IMR-90 (cell line): ENCODE data around the gene SLC35F1.

Experiments
- RFX5 ChIP-seq: IDR thresholded peaks from 2 replicates; pipeline ENCODE4 v1.8.0; 2012; ENCODE audit warnings: low read depth, mild to moderate bottlenecking, low read length, moderate library complexity
- TF ChIP-seq, protein P1 (sequence below): conservative IDR thresholded peaks from 2 replicates; pipeline ENCODE4 v1.5.1; 2012; ENCODE audit warnings: mild to moderate bottlenecking, low read depth, low read length, improper control_type of control experiment

DNA sequence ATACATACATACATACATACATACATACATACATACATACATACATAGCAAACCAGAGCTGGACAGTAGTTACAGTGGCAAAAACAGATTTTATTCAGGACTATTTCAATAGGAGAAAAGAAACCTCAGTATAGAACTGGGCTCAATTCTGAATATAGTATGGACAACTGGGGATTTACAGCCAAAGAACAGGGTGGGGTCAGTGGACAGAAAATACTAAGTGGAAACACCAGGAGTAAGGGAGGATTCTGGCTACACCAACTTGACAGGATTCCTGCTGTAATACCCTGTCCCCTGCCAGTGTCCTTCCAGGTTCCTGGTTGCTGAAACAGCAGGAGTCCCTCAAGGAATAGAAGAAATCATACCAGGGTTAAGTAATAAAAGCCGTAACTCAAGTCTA is 293.1 kb downstream of the SLC35F1 start:
- TF ChIP-seq, protein P1, sequence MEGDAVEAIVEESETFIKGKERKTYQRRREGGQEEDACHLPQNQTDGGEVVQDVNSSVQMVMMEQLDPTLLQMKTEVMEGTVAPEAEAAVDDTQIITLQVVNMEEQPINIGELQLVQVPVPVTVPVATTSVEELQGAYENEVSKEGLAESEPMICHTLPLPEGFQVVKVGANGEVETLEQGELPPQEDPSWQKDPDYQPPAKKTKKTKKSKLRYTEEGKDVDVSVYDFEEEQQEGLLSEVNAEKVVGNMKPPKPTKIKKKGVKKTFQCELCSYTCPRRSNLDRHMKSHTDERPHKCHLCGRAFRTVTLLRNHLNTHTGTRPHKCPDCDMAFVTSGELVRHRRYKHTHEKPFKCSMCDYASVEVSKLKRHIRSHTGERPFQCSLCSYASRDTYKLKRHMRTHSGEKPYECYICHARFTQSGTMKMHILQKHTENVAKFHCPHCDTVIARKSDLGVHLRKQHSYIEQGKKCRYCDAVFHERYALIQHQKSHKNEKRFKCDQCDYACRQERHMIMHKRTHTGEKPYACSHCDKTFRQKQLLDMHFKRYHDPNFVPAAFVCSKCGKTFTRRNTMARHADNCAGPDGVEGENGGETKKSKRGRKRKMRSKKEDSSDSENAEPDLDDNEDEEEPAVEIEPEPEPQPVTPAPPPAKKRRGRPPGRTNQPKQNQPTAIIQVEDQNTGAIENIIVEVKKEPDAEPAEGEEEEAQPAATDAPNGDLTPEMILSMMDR, result no peak
- TF ChIP-seq RFX5, result no peak
